ENCODE measurements around the gene RC3H1. TPM values are rescaled to one million over a fixed set of nuclear protein-coding genes. Genes with fewer than 3 reads are reported as not detected.

Gene RC3H1
- total and polyA plus RNA-seq, 4 donors: 2.0 to 20.7 (median 9.7) TPM

- WGBS: 75% methylated on average over 3 of the region's 3 CpGs
- no peak for DNase-seq (ENCODE audit: low spot score)
- H3K36me3 ChIP-seq (ENCODE audit: control insufficient read depth in 4 of 4, insufficient read depth in 3 of 4, low read depth in 1 of 4, low read length in 3 of 4): no peaks in the 10 kb centered on the region
- H3K9ac ChIP-seq (ENCODE audit: low read depth in 1 of 2, low read length in 2 of 2): no peak overlapping the region
- TF ChIP-seq TAF1 (conservative IDR thresholded peaks at IDR 0.05) (no peak), HNF4G (IDR thresholded peaks at IDR 0.05) (no peak), JUND (IDR thresholded peaks at IDR 0.05) (no peak), FOXA1 (IDR thresholded peaks at IDR 0.05) (no peak), ATF3 (IDR thresholded peaks at IDR 0.05) (no peak), REST (IDR thresholded peaks at IDR 0.05) (no peak), RXRA (IDR thresholded peaks at IDR 0.05) (no peak), MAX (IDR thresholded peaks at IDR 0.05) (no peak), HNF4A (conservative IDR thresholded peaks at IDR 0.05) (no peak)
- H3K9me3 ChIP-seq (ENCODE audit: control insufficient read depth in 4 of 4, low read length in 3 of 4): no peaks in the 10 kb centered on the region
- no peak overlapping the region for H3K4me3 ChIP-seq (ENCODE audit: low read depth in 1 of 3, low read length in 3 of 3)
- no peaks in the 10 kb centered on the region for H3K27me3 ChIP-seq (ENCODE audit: control insufficient read depth in 4 of 4, insufficient read depth in 4 of 4, low read length in 3 of 4)
- H3K27ac ChIP-seq (ENCODE audit: low read depth in 1 of 2, low read length in 2 of 2): no peak overlapping the region
- H3K4me1 ChIP-seq (ENCODE audit: control insufficient read depth in 4 of 4, insufficient read depth in 4 of 4, low read length in 3 of 4): no peaks in the 10 kb centered on the region
Observed at GRCh38 chr1:174052621-174053020, 30.5 kb upstream of the RC3H1 start.

- Histone ChIP-seq H3K27me3 (ENCODE audit: control insufficient read depth in 4 of 4, insufficient read depth in 4 of 4, low read length in 3 of 4) (no peaks in the 10 kb centered on the region), H3K9ac (ENCODE audit: low read depth in 1 of 2, low read length in 2 of 2) (no peak overlapping the region), H3K9me3 (ENCODE audit: control insufficient read depth in 4 of 4, low read length in 3 of 4) (no peaks in the 10 kb centered on the region), H3K4me3 (ENCODE audit: low read depth in 1 of 3, low read length in 3 of 3) (no peak overlapping the region), H3K27ac (ENCODE audit: low read depth in 1 of 2, low read length in 2 of 2) (no peak overlapping the region), H3K4me1 (ENCODE audit: control insufficient read depth in 4 of 4, insufficient read depth in 4 of 4, low read length in 3 of 4) (no peaks in the 10 kb centered on the region), H3K36me3 (ENCODE audit: control insufficient read depth in 4 of 4, insufficient read depth in 3 of 4, low read depth in 1 of 4, low read length in 3 of 4) (no peaks in the 10 kb centered on the region)
- WGBS: 78% methylated on average over 6 of the region's 6 CpGs
- no peak for TF ChIP-seq HNF4G (IDR thresholded peaks at IDR 0.05)
- TF ChIP-seq ATF3 (IDR thresholded peaks at IDR 0.05): no peak
- no peak for TF ChIP-seq FOXA1 (IDR thresholded peaks at IDR 0.05)
- no peak for TF ChIP-seq CTCF (IDR thresholded peaks at IDR 0.05; ENCODE audit: low read depth, low read length, missing input control)
- TF ChIP-seq MAX (IDR thresholded peaks at IDR 0.05): no peak
- TF ChIP-seq RAD21 (IDR thresholded peaks at IDR 0.05): no peak
- no peak for TF ChIP-seq JUND (IDR thresholded peaks at IDR 0.05)
- no peak for TF ChIP-seq SP1 (IDR thresholded peaks at IDR 0.05)
- TF ChIP-seq TAF1 (conservative IDR thresholded peaks at IDR 0.05): no peak
- TF ChIP-seq REST (IDR thresholded peaks at IDR 0.05): no peak
- TF ChIP-seq ZBTB33 (IDR thresholded peaks at IDR 0.05): no peak
- no peak for DNase-seq (ENCODE audit: low spot score)
Observed at GRCh38 chr1:174051956-174052355, 29.8 kb upstream of the RC3H1 start.

Data from liver (tissue), 9 donors.